NCI-H526 treated with DMSO at 0.1 percent for 48 hours (cell line): ENCODE measurements around the gene POLD1.
"Not testable (repeated sequence)": the region's sequence is repeated elsewhere in the genome, so short reads cannot be mapped to it uniquely, and the experiment has no call there.

ENCODE experiments used
- DNase-seq: peaks from one replicate; lab custom pipeline; 2025; lab: John Stamatoyannopoulos, UW

The POLD1 gene

GRCh38 chr19:50365434-50366306 lies 18.5 kb upstream of the POLD1 start, which contains the start of gene NAPSA:
Gene NAPSA, minus strand, starts transcription at chr19:50365639. Its CDS starts 18 bp downstream, at chr19:50365621.
- no peak for DNase-seq

DNA sequence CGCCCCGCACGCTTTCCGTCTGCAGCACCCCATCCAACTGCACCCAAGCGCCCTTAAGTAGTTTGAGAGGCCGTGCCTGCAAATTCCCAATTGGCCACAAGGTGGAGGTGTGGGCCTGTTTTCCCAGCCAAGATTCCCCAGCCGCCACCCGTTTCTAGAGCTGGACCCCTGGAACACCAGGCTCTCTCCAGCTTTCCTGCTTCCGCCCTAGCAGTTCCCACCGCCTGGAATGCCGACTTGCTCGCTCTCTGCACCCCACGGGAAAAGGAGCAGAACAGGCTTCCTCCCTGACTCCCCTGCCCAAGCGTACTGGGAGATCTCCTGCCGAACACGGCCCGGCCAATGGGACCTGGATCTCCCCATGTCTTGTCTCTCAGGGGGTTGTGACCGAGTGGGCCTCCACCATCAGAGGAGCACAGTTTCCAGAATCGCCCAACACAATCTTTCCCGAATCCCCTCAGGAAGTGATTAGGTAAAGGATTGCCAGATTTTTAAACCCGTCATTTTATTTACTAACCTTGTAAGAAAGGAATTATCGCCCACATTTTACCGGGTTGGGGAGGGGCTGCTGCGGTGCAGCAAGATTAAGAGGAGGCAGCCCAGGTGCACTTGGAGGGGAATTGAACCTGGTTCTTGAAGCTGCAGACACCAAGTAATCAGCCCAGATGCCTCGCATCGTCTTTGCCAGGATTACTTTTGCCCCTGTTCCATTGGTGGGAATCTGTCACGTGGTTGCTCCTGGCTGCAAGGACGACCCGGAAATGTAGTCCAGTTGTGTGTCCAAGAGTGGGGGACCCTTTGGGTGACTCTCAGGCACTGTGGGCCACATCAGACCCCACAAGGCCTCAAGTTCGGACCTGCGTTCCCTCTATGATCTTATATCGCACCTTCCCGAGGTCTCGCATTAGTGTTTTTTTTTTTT lies 15.2 kb upstream of the POLD1 start:
- peak; percentile 69 for DNase-seq

DNA sequence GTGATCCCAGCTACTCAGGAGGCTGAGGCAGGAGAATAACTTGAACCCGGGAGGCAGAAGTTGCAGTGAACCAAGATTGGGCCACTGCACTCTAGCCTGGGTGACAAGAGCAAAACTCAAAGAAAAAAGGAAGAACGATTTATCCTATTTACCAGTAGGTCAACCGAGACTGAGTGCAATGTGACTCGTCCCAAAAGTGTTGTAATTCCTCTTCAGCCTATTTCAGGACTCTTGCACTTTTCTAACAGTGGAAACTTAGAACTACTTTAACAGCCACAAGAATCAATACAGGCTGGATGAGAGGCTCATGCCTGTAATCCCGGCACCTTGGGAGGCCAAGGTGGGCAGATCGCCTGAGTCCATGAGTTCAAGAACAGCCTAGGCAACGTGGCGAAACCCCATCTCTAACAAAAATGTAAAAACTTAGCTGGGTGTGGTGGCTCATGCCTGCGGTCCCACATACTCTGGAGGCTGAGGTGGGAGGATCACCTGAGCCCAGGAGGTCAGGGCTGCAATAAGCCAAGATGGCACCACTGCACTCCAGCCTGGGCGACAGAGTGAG lies 12.2 kb upstream of the POLD1 start:
- DNase-seq, result no peak

DNA sequence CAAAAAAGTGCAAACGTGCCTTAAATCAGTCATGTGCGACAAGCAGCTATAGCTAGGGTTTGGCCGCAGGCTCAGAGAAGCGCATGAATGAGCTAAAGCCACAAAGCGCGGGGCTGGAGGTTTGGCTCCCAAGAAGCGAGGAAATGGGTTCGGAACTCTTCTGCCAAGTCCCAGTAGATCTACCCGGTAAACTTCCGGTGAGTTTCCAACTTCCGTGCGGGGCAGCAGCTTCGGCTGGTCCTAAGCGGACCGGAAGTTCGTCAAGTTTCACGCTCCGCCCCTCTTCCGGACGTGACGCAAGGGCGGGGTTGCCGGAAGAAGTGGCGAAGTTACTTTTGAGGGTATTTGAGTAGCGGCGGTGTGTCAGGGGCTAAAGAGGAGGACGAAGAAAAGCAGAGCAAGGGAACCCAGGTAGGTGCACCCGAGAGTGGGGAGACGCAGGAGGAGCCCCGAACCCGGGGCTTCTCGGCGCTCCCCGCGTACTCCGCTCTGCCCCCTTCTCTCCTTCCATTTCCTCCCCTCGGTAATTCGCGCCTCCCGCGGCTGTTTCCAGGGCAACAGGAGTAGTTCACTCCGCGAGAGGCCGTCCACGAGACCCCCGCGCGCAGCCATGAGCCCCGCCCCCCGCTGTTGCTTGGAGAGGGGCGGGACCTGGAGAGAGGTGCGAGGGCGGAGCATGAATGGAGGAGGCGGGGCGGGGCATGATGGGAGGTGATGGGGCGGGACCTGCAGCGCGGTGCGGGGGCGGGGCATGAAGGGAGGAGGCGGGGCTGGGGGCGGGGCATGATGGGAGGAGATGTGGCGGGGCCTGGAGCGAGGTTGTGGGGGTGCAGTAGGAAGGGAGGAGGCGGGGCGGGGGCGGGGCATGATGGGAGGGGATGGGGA lies 7.7 kb upstream of the POLD1 start, which contains the start of gene NR1H2:
Gene NR1H2 (plus strand): TSS at position 292 of the 885 bp plus-strand sequence. CDS start 1,149 bp downstream, outside the sequence.
- peak; percentile 87 for DNase-seq

GRCh38 chr19:50377051-50377461 lies 7.1 kb upstream of the POLD1 start:
- peak; percentile 39 for DNase-seq

DNA sequence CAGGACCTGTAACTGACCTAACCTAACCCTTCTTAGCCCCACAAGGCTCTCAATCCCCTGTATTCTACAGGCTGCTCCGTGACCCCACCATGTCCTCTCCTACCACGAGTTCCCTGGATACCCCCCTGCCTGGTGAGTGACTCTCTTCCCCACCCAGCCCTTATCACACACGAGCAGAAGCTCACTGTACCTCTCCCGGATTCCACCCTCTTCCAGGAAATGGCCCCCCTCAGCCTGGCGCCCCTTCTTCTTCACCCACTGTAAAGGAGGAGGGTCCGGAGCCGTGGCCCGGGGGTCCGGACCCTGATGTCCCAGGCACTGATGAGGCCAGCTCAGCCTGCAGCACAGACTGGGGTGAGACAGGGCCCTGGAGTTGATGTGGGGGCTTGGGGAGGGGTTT lies 6.6 kb upstream of the POLD1 start:
- no peak for DNase-seq

DNA sequence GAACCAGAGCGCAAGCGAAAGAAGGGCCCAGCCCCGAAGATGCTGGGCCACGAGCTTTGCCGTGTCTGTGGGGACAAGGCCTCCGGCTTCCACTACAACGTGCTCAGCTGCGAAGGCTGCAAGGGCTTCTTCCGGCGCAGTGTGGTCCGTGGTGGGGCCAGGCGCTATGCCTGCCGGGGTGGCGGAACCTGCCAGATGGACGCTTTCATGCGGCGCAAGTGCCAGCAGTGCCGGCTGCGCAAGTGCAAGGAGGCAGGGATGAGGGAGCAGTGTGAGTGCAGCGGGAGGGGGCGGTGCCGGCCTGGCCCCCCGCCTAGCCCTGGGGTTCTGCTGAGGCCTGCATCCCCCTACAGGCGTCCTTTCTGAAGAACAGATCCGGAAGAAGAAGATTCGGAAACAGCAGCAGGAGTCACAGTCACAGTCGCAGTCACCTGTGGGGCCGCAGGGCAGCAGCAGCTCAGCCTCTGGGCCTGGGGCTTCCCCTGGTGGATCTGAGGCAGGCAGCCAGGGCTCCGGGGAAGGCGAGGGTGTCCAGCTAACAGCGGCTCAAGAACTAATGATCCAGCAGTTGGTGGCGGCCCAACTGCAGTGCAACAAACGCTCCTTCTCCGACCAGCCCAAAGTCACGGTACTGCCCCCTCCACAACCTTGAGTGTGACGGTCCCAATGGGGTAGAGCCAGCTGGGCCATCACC lies 5.8 kb upstream of the POLD1 start:
- DNase-seq, result no peak

GRCh38 chr19:50378863-50379236 lies 5.3 kb upstream of the POLD1 start:
- DNase-seq, result no peak

- DNase-seq, result no peak
Observed at GRCh38 chr19:50379602-50380001, 4.5 kb upstream of the POLD1 start.

- DNase-seq, result no peak
Observed at GRCh38 chr19:50380137-50380536, 4.0 kb upstream of the POLD1 start.

GRCh38 chr19:50380751-50381151 lies 3.4 kb upstream of the POLD1 start:
- no peak for DNase-seq

- DNase-seq, result no peak
Observed at GRCh38 chr19:50381881-50382729, 2.0 kb upstream of the POLD1 start.

GRCh38 chr19:50383001-50383851 lies 921 bp upstream of the POLD1 start:
- DNase-seq, result peak; percentile 7

GRCh38 chr19:50384685-50385535 lies 763 bp downstream of the POLD1 start:
- DNase-seq, result peak; percentile 46

GRCh38 chr19:50387176-50387867 lies 3.2 kb downstream of the POLD1 start:
- no peak for DNase-seq

GRCh38 chr19:50387868-50388245 lies 3.7 kb downstream of the POLD1 start:
- no peak for DNase-seq

- DNase-seq, result not testable (repeated sequence)
Observed at GRCh38 chr19:50390295-50390694, 6.1 kb downstream of the POLD1 start.
